Fibroblast of pulmonary artery (primary cell): ENCODE measurements around the gene ADAMTS10.
A peak's percentile ranks its signal among the peaks of the same experiment; 100 is the strongest.

Experiments used
- DNase-seq: peaks from one replicate; pipeline ENCODE4 v3.0.0-alpha.2; 2010; ENCODE audit warnings: low read depth
- H3K4me3 ChIP-seq: replicated peaks from 2 replicates; pipeline ENCODE4 v1.5.1; 2011; ENCODE audit warnings: low read depth, mild to moderate bottlenecking, control low read depth, low read length, moderate library complexity
- TF ChIP-seq, protein P1 (sequence below): IDR thresholded peaks from 2 replicates; pipeline ENCODE4 v1.5.1; 2011; ENCODE audit warnings: mild to moderate bottlenecking, control low read depth, low read length, inconsistent platforms; ENCODE audit errors: missing control alignments

The ADAMTS10 gene

DNA sequence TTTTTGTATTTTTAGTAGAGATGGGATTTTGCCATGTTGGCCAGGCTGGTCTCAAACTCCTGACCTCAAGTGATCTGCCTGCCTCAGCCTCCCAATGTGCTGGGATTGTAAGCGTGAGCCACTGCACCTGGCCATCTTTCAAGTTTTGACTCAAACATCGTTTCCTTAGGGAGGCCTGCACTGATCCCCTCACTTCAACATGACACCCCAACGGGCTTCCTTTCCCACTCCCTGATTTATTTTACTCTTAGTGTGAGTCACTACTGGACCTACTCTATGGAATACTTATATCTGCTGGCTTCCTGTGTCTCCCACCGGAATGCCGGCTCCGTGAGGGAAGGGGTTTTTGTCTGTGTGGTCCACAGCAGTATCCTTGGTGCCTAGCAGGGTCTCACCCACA, 4.5 kb upstream of the ADAMTS10 start:
- H3K4me3 ChIP-seq: no peak overlapping the region
- DNase-seq: no peak
- TF ChIP-seq, protein P1, sequence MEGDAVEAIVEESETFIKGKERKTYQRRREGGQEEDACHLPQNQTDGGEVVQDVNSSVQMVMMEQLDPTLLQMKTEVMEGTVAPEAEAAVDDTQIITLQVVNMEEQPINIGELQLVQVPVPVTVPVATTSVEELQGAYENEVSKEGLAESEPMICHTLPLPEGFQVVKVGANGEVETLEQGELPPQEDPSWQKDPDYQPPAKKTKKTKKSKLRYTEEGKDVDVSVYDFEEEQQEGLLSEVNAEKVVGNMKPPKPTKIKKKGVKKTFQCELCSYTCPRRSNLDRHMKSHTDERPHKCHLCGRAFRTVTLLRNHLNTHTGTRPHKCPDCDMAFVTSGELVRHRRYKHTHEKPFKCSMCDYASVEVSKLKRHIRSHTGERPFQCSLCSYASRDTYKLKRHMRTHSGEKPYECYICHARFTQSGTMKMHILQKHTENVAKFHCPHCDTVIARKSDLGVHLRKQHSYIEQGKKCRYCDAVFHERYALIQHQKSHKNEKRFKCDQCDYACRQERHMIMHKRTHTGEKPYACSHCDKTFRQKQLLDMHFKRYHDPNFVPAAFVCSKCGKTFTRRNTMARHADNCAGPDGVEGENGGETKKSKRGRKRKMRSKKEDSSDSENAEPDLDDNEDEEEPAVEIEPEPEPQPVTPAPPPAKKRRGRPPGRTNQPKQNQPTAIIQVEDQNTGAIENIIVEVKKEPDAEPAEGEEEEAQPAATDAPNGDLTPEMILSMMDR: no peak

DNA sequence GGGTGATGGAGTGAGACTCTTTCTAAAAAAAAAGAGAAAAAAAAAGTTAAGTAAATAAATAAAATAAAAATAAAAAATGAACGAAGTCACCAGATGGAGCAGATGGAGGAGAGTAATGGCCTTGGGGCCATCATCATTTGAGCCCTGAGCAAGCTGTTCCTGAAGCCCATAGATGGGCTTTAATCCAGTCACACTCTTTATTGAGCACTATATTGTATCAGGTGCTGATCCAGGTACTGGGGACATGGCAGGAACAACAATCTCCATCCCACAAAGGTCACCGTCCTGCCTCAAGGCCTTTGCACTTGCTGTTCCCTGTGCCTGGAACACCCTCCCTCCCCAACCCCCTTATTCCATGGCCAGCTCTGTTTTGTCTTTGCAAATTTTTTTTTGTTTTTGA, 3.9 kb upstream of the ADAMTS10 start:
- TF ChIP-seq, protein P1: no peak
- no peak overlapping the region for H3K4me3 ChIP-seq
- DNase-seq: no peak

DNA sequence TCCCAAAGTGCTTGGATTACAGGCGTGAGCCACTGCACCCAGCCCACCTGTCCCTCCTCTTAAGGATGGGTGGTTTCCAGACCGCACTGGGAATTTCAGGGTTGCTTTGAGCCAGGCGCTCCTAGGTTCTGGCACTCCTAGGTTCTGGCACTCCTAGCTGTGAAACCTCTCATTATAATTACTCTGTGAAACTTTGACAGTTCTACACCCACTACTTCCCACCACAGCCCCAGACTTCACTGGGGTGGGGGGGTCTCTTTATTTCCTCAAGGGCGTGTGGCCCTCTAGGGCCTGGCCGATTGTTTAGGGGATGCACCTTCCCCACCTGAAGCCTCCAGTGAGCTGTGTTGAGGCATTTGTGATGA, 2.3 kb upstream of the ADAMTS10 start:
- TF ChIP-seq, protein P1: no peak
- H3K4me3 ChIP-seq: no peak overlapping the region
- no peak for DNase-seq

DNA sequence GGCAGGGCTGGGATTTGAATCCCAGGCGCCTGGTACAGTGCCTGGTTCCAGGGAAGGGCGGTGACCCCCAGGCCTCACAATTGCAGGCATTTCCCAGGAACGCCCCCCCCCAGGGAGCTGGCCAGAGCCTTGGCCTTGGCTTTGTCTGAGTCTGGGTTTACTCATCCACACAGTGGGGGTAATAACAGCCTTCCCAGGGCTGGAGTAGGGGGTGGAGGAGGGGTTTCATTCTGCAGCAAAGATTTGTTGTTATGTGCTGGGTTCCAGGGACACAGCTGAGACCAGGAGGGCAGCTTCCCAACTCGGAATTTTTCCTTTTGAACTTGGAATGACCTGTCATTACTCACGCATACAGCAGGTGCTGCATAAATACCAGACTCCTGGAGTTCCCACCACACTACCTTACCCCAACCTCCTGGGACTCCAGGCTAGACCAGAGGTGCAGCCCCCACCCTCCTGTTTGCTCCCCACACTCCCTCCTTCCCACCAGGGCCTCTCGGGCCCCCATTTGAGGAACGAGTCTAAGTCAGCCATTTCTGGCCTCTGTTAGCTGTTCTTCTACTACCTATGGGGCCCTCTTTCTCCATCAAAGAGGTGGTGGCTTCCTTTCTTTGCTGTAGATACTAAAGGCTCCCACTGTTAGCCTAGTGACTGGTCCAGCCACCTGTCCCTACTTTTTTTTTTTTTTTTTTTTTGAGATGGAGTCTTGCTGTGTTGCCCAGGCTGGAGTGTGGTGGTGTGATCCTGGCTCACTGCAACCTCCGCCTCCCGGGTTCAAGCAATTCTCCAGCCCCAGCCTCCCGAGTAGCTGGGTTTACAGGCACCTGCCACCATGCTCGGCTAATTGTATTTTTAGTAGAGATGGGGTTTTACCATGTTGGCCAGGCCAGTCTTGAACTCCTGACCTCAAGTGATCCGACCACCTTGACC, 1.6 kb upstream of the ADAMTS10 start:
- DNase-seq: peak; percentile 70

DNA sequence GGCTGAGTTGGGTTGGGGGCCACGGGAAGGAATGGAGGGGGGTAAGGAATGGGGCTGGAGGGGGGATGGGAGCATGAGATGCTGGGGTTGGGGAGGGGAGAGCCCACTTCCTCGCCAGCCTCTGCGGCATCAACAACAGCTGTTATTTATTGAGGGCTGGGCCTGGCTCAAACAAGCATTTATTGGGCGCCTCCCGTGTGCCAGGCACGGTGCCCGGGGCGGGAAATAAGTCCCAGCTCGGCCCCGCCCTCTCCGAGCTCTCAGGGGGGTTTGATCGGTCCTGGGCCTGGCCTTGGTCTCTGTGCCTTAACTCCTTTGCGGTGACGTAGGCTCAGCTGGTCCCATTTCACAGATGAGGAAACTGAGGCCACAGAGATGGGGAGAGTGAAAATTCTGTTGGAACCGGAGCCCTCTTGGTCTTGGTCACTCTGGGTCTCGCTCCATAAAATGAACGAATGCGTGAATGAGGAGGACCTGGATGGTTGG, 919 bp upstream of the ADAMTS10 start:
- TF ChIP-seq, protein P1: no peak
- DNase-seq: no peak
- H3K4me3 ChIP-seq: no peak overlapping the region

More for the DNA sequence above, 1.6 kb upstream of the ADAMTS10 start:
- H3K4me3 ChIP-seq: no peak overlapping the region
- TF ChIP-seq, protein P1: no peak

DNA sequence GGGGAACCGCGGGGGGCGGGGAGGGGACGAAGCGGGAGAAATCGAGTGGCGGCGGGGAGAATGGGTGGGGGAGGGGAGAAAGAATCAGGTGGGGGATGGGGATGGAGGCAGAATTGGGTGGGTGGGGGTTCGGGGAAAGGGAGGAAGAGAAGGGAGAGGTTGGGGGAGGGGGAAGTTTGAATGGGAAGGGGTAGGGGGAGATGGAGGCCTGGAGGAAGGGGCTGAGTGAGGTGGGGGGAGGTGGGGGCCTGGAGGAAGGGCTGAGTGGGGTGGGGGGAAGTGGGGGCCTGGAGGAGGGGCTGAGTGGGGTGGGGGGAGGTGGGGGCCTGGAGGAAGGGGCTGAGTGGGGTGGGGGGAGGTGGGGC, 403 bp upstream of the ADAMTS10 start:
- TF ChIP-seq, protein P1: no peak
- H3K4me3 ChIP-seq: no peak overlapping the region
- DNase-seq: no peak
